HG02642 (cell line): ENCODE results near the gene RPS3A.
"Not testable (repeated sequence)": the region's sequence is repeated elsewhere in the genome, so short reads cannot be mapped to it uniquely, and the experiment has no call there.

Experiments used
- ATAC-seq: cut with Tn5 transposase; IDR thresholded peaks from one replicate; pipeline ENCODE4 v1.9.1; 2021; ENCODE audit warnings: mild to moderate bottlenecking; ENCODE audit not compliant: unreplicated experiment, poor library complexity

The RPS3A gene

DNA sequence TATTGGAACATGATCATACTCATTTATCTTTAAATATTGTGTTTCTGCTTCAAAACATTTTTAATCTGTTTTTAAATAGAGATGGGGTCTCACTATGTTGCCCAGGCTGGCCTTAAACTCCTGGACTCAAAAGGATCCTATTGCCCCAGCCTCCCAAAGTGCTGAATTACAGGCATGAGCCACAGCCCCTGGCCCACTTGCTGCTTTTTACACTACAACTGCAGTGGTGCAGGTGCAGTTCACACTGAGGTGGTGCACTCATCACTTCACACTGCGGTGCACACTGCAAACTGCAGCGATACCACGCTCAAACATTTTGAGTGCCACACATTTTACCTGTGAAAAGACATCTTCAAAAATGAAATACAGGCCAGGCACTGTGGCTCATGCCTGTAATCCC, 10.8 kb downstream of the RPS3A start:
- ATAC-seq: no peak

DNA sequence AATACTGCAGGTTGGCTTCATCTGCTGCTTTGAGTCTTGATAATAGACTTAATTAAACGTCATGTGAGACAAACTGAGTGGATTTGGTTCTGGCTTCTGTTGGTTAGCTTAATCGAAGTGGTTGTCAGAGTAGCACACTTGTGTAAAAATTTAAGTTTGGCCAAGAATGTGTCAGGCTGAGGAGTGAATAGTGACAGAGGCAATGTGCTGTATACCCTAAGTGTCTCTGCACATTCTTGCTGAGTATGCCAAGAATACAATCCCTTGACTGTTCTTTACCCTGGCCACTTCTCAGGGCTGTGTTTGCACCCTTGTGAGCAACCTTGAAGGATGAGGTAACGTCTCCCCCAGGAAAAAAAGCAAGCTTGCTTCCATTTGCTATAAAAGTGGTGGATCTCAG, 14.9 kb downstream of the RPS3A start:
- no peak for ATAC-seq

DNA sequence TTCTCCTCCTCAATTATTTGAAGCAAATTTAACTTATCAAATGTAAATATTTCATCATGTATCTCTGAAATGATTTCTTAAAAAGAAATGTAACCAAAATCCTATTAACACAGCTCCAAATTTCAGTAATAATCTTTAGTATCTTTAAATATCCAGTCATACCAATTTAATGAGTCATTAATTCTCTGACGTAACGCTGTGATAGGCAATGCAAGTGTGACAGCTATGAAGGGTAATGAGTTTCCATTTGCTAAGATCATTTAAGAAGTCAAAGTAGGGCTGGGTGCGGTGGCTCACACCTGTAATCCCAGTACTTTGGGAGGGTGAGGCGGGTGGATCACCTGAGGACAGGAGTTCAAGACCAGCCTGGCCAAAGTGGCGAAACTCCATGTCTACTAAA, 15.6 kb downstream of the RPS3A start:
- ATAC-seq: no peak

DNA sequence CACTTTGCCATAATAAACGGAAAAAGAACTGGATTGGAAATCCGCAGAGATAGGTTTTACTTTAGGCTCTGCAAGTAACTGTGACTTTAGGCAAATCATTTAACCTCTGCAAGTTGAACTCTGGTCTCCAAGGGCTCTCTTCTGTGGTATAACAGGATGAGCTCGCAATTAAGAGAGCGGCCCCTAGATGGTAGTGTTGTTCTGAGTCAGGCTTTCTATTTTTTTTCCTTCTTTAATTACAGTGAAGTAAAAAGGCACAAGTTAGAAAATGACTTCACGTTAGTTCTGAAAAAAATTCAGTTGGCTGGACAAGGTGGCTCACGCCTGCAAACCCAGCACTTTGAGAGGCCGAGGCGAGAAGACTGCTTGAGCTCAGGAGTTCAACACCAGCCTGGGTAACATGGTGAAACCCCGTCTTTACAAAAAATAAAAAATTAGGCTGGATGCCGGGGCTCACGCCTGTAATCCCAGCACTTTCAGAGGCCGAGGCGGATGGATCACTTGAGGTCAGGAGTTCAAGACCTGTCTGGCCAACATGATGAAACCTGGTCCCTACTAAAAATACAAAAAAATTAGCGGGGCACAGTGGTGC, 18.0 kb downstream of the RPS3A start:
- ATAC-seq: peak; percentile 88

DNA sequence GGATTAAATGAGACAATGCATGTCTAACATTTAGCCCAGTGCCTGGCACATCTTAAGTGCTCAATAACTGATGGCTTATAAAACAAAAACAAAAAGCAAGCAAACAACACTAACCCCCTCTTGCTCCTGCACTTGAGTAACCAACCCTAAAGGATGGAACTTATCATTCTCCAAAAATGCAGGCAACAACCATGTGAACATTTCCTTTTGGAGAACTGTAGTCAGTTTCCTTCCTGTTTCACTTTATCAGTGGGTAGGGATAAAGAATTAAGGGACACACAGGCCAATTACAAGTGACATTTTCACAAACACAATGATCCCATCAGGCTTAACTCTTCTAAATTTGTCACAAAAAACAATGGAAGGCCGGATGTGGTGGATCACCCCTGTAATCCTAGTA, 30.4 kb downstream of the RPS3A start:
- no peak for ATAC-seq

DNA sequence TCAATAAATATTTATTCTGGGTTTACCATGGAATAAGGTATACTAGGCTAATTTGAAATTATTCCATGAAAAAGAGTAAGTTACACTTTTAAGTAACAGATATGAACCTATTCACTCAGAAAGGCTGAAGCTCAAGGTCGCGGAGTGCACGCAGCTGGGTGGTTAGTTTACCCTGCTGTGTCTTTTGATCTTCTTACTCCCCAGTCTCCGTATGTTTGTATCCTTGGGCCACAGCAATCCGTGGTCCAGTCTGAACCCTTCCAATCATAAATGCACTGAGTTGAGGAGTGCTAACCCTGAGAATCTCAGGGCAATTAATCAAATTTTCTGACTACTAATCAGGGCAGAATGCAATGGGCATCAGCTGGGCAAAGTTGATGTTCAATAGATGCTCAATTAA, 33.9 kb downstream of the RPS3A start:
- no peak for ATAC-seq

DNA sequence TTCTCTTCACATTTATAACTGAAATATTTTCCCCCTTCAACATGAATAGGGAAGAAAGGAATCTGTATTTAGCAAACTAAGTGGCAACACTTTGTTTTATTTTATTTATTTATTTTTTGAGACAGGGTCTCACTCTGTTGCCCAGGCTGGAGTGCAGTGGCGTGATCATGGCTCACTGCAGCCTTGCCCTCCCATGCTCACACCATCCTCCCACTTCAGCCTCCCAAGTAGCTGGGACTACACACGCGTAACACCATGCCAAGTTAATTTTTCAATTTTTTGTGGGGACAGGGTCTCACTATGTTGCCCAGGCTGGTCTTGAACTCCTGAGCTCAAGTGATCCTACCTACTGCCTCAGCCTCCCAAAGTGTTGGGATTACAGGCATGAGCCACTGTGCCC, 36.6 kb downstream of the RPS3A start:
- ATAC-seq: not testable (repeated sequence)

DNA sequence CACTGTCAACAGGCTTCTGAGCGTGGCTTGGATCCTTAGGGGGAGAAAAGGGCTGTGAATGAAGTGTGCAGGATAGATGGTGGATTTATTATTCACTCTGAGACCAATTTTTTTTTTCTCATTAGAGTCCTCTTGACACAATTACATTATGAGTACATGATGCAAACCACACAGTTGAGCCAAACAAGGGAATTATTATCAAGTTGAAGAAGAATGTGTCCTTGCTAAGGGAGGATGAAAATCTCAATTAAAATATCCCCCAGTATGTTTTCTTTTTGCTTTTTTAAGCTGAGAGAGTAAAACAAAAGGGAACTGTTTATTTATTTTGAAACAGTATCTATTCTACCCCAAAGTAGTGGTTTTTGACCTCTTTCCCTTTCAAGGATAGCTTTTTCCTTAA, 40.4 kb downstream of the RPS3A start:
- no peak for ATAC-seq

DNA sequence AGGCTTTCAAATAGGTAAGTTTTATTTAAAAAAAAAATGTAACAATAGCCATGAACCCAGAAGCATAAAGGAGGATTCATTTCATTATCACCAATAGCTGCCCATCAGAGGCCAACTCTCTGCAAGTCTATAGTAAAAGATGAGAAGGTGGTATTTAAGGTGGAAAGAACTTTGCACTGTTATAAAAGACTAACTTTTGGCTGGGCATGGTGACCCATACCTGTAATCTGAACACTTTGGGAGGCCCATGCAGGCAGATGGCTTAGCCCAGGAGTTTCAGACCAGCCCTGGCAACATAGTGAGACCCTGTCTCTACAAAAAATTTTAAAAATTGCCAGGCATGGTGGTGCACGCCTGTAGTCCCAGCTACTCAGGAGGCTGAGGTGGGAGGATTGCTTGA, 43.3 kb downstream of the RPS3A start:
- ATAC-seq: no peak

DNA sequence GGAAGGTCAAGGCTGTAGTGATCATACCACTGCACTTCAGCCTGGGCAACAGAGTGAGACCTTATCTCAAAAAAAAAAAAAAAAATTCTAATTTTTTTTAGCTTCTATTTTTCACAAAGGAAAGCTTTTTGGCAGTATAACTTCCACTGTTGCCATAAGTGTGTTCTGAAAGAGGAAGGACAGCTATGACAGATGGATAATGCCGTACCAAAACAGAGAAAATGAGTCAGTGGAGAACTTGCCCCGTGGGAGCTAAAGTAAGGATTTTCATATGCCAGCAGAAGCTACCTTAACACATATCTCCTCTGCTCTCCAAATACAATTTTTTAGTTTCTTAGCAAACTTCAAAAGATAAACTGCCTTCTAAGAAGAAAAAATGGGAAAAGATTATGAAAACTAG, 43.7 kb downstream of the RPS3A start:
- ATAC-seq: no peak

DNA sequence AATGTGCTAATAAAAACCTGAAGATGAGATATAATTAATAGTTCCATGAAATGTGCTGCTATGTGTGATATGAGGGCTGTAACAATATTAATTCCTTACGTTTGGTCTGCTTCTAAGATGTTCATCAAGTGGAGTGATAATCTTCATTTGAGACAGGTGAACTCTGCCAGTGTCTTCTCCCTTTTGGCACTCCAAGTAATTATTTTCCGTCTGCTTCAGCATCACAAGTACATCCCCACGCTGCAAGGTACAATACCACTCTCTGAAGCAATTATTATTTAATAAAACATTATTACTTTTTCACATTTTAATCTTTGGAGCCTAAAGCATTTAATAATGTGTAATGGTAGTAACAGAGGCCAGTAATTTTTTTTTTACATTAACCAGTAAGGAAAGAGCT, 44.4 kb downstream of the RPS3A start:
- no peak for ATAC-seq

DNA sequence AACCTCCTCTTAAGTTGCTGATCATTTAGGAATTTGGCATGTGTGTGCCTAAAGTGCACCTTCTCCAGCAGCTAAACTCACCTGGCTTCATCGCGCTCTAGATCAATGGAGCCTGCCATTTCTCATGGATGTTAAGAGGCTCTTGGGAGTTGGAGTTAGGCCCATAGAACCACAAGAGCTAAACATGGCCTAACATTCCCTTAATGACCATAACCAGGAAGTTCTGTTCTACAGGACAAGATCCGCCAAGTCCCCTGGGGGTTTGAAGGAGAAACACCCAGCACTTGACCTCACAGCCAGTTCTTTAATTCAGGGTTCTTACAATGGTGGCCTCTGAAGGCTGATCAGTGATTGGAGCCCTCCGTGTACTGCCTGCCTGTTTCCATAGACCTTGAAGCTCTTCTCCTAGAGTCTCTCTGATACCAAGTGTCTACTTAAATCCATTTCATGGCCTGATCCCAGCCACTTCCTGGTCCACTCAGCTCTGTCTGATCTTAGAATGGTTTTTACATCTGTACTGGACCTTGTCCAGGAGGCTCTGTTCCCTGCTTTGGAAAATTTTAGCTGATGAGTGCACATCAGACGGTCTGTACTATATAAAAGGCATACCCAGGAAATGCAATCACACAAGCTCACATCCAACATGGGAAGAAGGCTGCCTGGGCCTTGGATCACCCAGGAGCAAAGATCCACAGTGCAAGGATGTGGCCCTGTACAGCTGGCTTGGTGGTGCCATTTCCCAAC, 45.1 kb downstream of the RPS3A start:
- ATAC-seq: no peak

DNA sequence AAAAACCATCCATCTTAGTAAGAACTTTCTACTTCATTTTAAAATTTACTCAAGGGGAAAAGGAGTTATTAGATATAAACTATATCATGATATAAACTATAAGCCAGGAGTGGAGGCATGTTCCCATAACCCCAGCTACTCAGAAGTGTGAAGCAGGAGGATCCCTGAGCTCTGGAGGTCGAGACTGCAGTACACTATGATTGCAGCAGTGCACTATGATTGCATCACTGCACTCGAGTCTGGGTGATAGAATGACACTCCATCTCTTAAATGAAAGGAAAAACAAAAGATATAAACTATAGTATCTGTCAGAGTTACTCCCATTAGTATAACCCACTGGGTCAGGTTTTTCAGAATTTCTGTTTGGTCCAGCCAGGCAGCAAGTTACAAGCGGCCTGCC, 47.6 kb downstream of the RPS3A start:
- no peak for ATAC-seq

DNA sequence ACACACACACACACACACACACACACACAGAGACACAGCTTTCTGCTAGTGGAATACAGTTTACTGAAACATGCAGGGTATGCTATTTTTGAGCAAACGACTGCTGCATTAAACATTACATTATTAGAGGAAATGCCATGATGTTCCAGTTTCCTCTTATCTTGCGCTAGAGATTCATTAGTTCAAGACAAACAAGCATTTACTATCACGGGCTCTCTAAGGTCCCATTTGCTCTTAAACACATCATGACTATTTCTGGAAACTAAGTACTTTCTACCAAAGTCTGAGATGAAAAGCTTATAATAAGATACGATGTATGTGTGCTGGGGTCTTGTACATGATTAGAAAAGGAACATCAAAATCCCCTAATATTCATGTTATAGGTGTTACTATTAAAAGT, 48.8 kb downstream of the RPS3A start:
- no peak for ATAC-seq

DNA sequence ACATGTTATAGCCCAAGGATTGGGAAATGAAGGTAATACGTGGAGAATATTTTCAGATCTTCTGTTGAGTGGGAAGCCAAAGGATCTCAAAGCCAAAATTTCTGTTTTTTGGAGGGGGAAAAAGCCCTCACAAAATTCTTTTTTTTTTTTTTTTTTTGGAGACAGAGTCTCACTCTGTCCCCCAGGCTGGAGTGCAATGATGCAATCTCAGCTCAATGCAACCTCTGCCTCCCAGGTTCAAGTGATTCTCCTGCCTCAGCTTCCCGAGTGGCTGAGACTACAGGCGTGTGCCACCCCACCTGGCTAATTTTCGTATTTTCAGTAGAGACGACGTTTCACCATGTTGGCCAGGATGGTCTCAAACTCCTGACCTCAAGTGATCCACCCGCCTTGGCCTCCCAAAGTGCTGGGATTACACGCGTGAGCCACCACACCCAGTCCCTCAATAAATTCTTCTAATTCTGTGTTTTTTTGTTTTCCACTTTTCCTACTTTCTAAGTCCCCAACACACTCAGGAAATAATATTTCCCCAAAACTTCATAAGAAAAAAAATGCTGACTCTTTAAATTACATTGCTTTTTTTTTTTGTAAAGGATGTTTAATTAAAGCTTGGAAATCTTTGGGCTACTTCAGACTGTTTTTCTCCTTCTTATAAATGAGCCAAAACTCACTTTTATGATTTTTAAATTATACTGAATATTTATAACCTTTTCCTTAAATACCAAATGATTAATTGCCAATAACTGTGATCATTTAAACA, 51.6 kb downstream of the RPS3A start:
- ATAC-seq: no peak

DNA sequence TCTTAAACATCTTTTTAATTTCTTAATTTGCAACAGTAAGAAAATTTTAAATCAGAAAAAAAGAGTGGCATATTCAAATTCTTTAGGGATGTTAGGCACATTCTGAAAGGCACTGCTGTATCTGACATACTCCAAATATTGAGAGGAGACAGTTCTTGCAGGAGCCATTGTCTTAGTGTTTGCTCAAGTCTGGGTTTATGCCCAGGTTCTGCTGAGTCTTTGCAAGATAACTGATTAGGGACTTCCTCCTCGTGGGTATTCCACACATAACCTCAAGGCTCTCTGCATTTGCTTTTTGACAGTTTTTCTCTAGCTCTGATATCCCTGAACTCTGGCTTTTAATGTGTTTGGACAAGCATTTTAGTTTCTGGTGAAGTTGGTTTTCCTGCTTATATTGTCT, 52.6 kb downstream of the RPS3A start:
- no peak for ATAC-seq

DNA sequence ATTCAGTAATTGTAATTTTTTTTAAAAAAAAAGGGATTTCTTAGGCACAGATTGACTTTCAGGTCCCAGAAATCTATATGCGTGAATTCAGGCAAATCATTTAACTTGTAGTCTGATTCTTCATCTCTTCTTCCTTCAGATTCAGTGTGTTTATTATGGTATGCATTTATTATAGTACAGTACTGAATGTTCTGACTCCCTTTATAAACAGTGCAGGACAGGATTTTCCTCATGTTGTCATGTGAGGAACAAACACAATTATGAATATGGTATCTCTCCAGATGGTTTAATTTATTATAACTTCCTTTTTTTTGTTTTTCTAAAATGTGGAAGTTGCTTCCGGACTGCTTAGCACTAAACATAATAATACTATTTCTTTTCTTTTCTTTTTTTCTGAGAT, 54.2 kb downstream of the RPS3A start:
- no peak for ATAC-seq
